GM23248 (cell line): ENCODE results near the gene LRRC74A.

Experiments used
- EZH2 ChIP-seq: fragments of 200-600 bp; sonication (generic); IDR thresholded peaks from 2 replicates; pipeline ENCODE4 v1.6.1; 2018; ENCODE audit warnings: antibody characterized with exemption, mild to moderate bottlenecking; ENCODE audit not compliant: insufficient read depth, poor library complexity, severe bottlenecking
- EZH2phosphoT487 ChIP-seq: fragments of 200-600 bp; sonication (generic); IDR thresholded peaks from 2 replicates; pipeline ENCODE4 v1.6.1; 2018; ENCODE audit warnings: antibody characterized with exemption, moderate library complexity, mild to moderate bottlenecking, low read depth; ENCODE audit not compliant: insufficient read depth

GRCh38 chr14:76832503-76832988 is 6.3 kb downstream of the LRRC74A start:
- TF ChIP-seq EZH2 (no peak), EZH2phosphoT487 (no peak)
